K562 (cell line): ENCODE data around the gene VRK1. TPM values are rescaled to one million over a fixed set of nuclear protein-coding genes. Genes with fewer than 3 reads are reported as not detected.

Experiments
- ATAC-seq: fragments of 200-7000 bp; cut with Tn5 transposase; 3 replicates; pipeline ENCODE4 v1.9.1; 2020; ENCODE audit warnings: moderate library complexity
- BruUV-seq: library from RNA; stranded (reverse); fragments of 400-500 nt; replicated peaks from 2 replicates; lab custom pipeline; 2021; lab: Mats Ljungman, UMichigan
- CTCF ChIA-PET: fragments of 300-600 bp; formaldehyde crosslinking; extraction: SDS; loops from one replicate; lab custom pipeline; 2021; ENCODE audit warnings: low intra/inter-chr PET ratio; lab: Yijun Ruan, JAX
- POLR2A ChIA-PET: fragments of 300-600, 350-650 bp; sonication (Branson Sonifier 250); formaldehyde crosslinking; extraction: SDS; loops from one replicate; lab custom pipeline; 2021; ENCODE audit warnings: antibody characterized with exemption, inconsistent platforms; lab: Yijun Ruan, JAX
- DNase-seq, 4 experiments: peaks; one replicate each; pipeline versions ENCODE4 v3.0.0 to v3.0.0-alpha.2; 2011 to 2018; ENCODE audit warnings: low spot score in 3 of 4, mixed read lengths in 3 of 4; ENCODE audit errors: extremely low read depth in 1 of 4
- FAIRE-seq: peaks from 2 replicates; lab custom pipeline; 2011; peaks lifted over from hg19 to GRCh38; lab: Jason Lieb, UNC
- H2AFZ ChIP-seq: 2 replicates; pipeline ENCODE4 v1.6.0; 2011; ENCODE audit warnings: low read depth, low read length, control low read depth, inconsistent platforms
- H3K27ac ChIP-seq: fragments of 200-600 bp; 3 replicates; pipeline ENCODE4 v1.8.0; 2011; ENCODE audit warnings: low read depth, mild to moderate bottlenecking, control low read depth, inconsistent platforms, low read length, moderate library complexity, mixed read lengths; ENCODE audit errors: extremely low read depth
- H3K27me3 ChIP-seq, 2 experiments: fragments of 300-600 bp in 1 of 2; 2 replicates in 1 of 2; 3 replicates in 1 of 2; pipeline versions ENCODE4 v1.6.0 to v1.8.0; 2011; ENCODE audit warnings: inconsistent platforms in 2 of 2, low read length in 2 of 2, mild to moderate bottlenecking in 1 of 2, mixed read lengths in 1 of 2, moderate library complexity in 1 of 2; ENCODE audit not compliant: control insufficient read depth in 2 of 2, insufficient read depth in 2 of 2
- H3K36me3 ChIP-seq: fragments of 300-600 bp; 3 replicates; pipeline ENCODE4 v1.8.0; 2011; ENCODE audit warnings: mild to moderate bottlenecking, low read length, inconsistent platforms; ENCODE audit not compliant: control insufficient read depth, insufficient read depth
- H3K4me1 ChIP-seq, 2 experiments: fragments of 200-600 bp in 1 of 2; replicated peaks in 1 of 2; 2 replicates in 1 of 2; 3 replicates in 1 of 2; pipeline versions ENCODE4 v1.5.1 to v1.8.0; 2011; ENCODE audit warnings: inconsistent platforms in 2 of 2, low read length in 2 of 2, mild to moderate bottlenecking in 1 of 2, mixed read lengths in 1 of 2, moderate library complexity in 1 of 2; ENCODE audit not compliant: control insufficient read depth in 2 of 2, insufficient read depth in 2 of 2
- H3K4me2 ChIP-seq: 2 replicates; pipeline ENCODE4 v1.6.1; 2011; ENCODE audit warnings: low read length, control low read depth, inconsistent platforms, mixed read lengths; ENCODE audit not compliant: insufficient read depth
- H3K4me3 ChIP-seq: fragments of 200-600 bp; sonication (generic), shearing (Covaris generic); 2 replicates; pipeline ENCODE4 v1.5.1; 2016; ENCODE audit warnings: control low read depth, inconsistent platforms
- H3K79me2 ChIP-seq: fragments of 200-600 bp; 3 replicates; pipeline ENCODE4 v1.8.0; 2011; ENCODE audit warnings: low read length, inconsistent platforms; ENCODE audit not compliant: control insufficient read depth, insufficient read depth
- H3K9ac ChIP-seq, 2 experiments: 2 replicates each; pipeline versions ENCODE4 v1.6.0 to v1.6.1; 2011; ENCODE audit warnings: low read depth in 2 of 2, low read length in 2 of 2, control low read depth in 1 of 2, inconsistent platforms in 1 of 2, mild to moderate bottlenecking in 1 of 2, mixed read lengths in 1 of 2; ENCODE audit not compliant: insufficient read depth in 1 of 2
- H3K9me1 ChIP-seq: one replicate; pipeline ENCODE4 v1.6.0; 2011; ENCODE audit warnings: inconsistent platforms, mild to moderate bottlenecking, low read length, moderate library complexity; ENCODE audit not compliant: control insufficient read depth, insufficient read depth
- H3K9me3 ChIP-seq: replicated peaks from 2 replicates; pipeline ENCODE4 v1.5.1; 2011; ENCODE audit warnings: low read depth, low read length, inconsistent platforms; ENCODE audit not compliant: control insufficient read depth, insufficient read depth
- H4K20me1 ChIP-seq: replicated peaks from 2 replicates; pipeline ENCODE4 v1.6.1; 2011; ENCODE audit warnings: low read length, inconsistent platforms, mixed read lengths; ENCODE audit not compliant: control insufficient read depth, insufficient read depth
- C11orf30 ChIP-seq: fragments of 450-650 bp; IDR thresholded peaks from 2 replicates; pipeline ENCODE4 v1.6.1; 2016; ENCODE audit warnings: low read depth, mild to moderate bottlenecking
- FOXK2 ChIP-seq, 2 experiments: fragments of 450-650 bp; IDR thresholded peaks in 1 of 2; conservative IDR thresholded peaks in 1 of 2; 2 replicates each; pipeline ENCODE4 v1.6.1; 2016; ENCODE audit warnings: low read depth in 2 of 2, mild to moderate bottlenecking in 1 of 2
- HDGF ChIP-seq: fragments of 450-650 bp; IDR thresholded peaks from 2 replicates; pipeline ENCODE4 v1.6.1; 2016
- IRF2 ChIP-seq: sonication (generic); formaldehyde crosslinking; IDR thresholded peaks from 2 replicates; pipeline ENCODE4 v1.8.1; 2022; ENCODE audit warnings: mild to moderate bottlenecking, missing genetic modification reagents
- MAFF ChIP-seq: IDR thresholded peaks from 2 replicates; pipeline ENCODE4 v1.6.1; 2012; ENCODE audit warnings: low read length, improper control_type of control experiment
- MEF2D ChIP-seq: conservative IDR thresholded peaks from 2 replicates; pipeline ENCODE4 v1.6.1; 2016; ENCODE audit warnings: low read depth, missing genetic modification characterization, missing compliant biosample characterization
- OTX1 ChIP-seq: fragments of 450-650 bp; formaldehyde crosslinking; IDR thresholded peaks from 2 replicates; pipeline ENCODE4 v1.4.0; 2022; ENCODE audit warnings: mild to moderate bottlenecking
- RFX1 ChIP-seq: fragments of 450-650 bp; IDR thresholded peaks from 2 replicates; pipeline ENCODE4 v1.6.1; 2016; ENCODE audit warnings: mild to moderate bottlenecking, moderate library complexity
- WGBS: fragments of 100-300 bp; shearing (Covaris generic); methylation state at CpG from one replicate; pipeline ENCODE4 v1.1.6; 2016; ENCODE audit warnings: low coverage, mixed read lengths; ENCODE audit not compliant: insufficient coverage; ENCODE audit errors: missing lambda C conversion rate; 5-methylcytosine and 5-hydroxymethylcytosine counted together
- in situ Hi-C: fragments of 300-500 bp; cut with MboI; formaldehyde crosslinking; loops from 4 replicates; pipeline ENCODE4 v1.15.0; 2018; ENCODE audit warnings: inconsistent platforms, mixed read lengths
- intact Hi-C: fragments of 100-400 bp; cut with micrococcal nuclease; formaldehyde crosslinking; loops from 2 replicates; pipeline ENCODE4 v1.14.2; 2022
- polyA plus RNA-seq, 8 experiments: library from polyadenylated mRNA; depleted of rRNA in 4 of 8; stranded (reverse) in 5 of 8; unstranded in 3 of 8; fragments of >200 nt; fragmentation: Nextera tagmentation in 2 of 8; fragmentation: Illumina TruSeq in 1 of 8; extraction: Ambion mirVana in 2 of 8; extraction: Trizol in 1 of 8; gene quantifications; 2 replicates each; pipeline versions ENCODE4 v1.2.1 to v1.2.3, GENCODE V29; 2011 to 2014; ENCODE audit warnings: inconsistent platforms in 1 of 8, missing spikeins in 1 of 8
- total RNA-seq, 7 experiments: library from RNA; depleted of rRNA in 6 of 7; stranded (reverse); fragments of >200 nt in 6 of 7; fragmentation: Illumina TruSeq in 2 of 7; extraction: Trizol in 2 of 7; gene quantifications; 2 replicates each; pipeline versions ENCODE4 v1.2.1 to v1.2.3, GENCODE V29; 2011 to 2021; ENCODE audit warnings: low replicate concordance in 1 of 7

Gene VRK1
- total and polyA plus RNA-seq, 9 of the 15 experiments (the other 6 are each of a cell fraction or from before 2014, with no cell fraction given) = 83.6 to 177 (median 116) TPM

GRCh38 chr14:96811265-96811664 is 14.1 kb downstream of the VRK1 start:
- no peak overlapping the region for H3K4me2 ChIP-seq
- in situ Hi-C loops (no loop called here), intact Hi-C loops (no loop called here)
- TF ChIP-seq MEF2D (tag) (no peak), C11orf30 (no peak), OTX1 (CRISPR knock-in tag) (no peak), FOXK2 (conservative IDR thresholded peaks at IDR 0.05 in 1 of 2, IDR thresholded peaks at IDR 0.05 in 1 of 2; ENCODE audit: low read depth in 2 of 2) (no peak), MAFF (no peak), IRF2 (CRISPR knock-in tag) (no peak), RFX1 (no peak), HDGF (no peak)
- WGBS = 50% methylated on average over 2 of the region's 2 CpGs
- peaks cover 100% of the 10 kb centered on the region for H3K79me2 ChIP-seq
- peaks cover 28% of the 10 kb centered on the region; the same call in 2 of the 3 replicates for H3K36me3 ChIP-seq
- POLR2A ChIA-PET = no interaction called here
- H3K9me1 ChIP-seq = no peaks in the 10 kb centered on the region
- FAIRE-seq (no peak), DNase-seq (no peak), ATAC-seq (no peak)
- BruUV-seq = no TSS peak
- peaks cover 15% of the 10 kb centered on the region; the same call in 1 of the 2 replicates for H4K20me1 ChIP-seq
- no peaks in the 10 kb centered on the region for H3K27me3 ChIP-seq
- no peaks in the 10 kb centered on the region for H3K9me3 ChIP-seq
- CTCF ChIA-PET = no interaction called here
- no peak overlapping the region for H3K4me3 ChIP-seq
- no peak overlapping the region for H3K9ac ChIP-seq
- peaks cover 8 to 12% of the 10 kb centered on the region in 2 experiments for H3K4me1 ChIP-seq
- H3K27ac ChIP-seq = no peak overlapping the region
- no peak overlapping the region for H2AFZ ChIP-seq
